Activated T-cell treated with anti-CD3 and anti-CD28 coated beads, Interleukin-2, amount 50 U/mL, for 72 hours (primary cell): Measurements from ENCODE around the gene EDEM1. TPM values are rescaled to one million over a fixed set of nuclear protein-coding genes. Genes with fewer than 3 reads are reported as not detected.
"Not testable (repeated sequence)": the region's sequence is repeated elsewhere in the genome, so short reads cannot be mapped to it uniquely, and the experiment has no call there.

ENCODE experiments used
- ATAC-seq, 2 donors: fragments of 150-1000 bp; cut with Tn5 transposase; replicated peaks in 1 of 2; 2 replicates each; pipeline ENCODE4 v1.10.0; 2021; ENCODE audit warnings: moderate library complexity in 2 of 2, mild to moderate bottlenecking in 1 of 2
- DNase-seq, 2 donors: peaks; one replicate each; pipeline ENCODE4 v3.0.0; 2021 to 2022; ENCODE audit warnings: mixed read lengths in 1 of 2
- H3K27ac Mint-ChIP-seq: one replicate; pipeline ENCODE4 v1.8.0; 2022; ENCODE audit warnings: mild to moderate bottlenecking, moderate library complexity, mixed read lengths
- H3K27me3 Mint-ChIP-seq: one replicate; pipeline ENCODE4 v1.8.0; 2022; ENCODE audit warnings: low read depth, mixed read lengths
- H3K36me3 Mint-ChIP-seq, 2 donors: one replicate each; pipeline ENCODE4 v1.8.0; 2022; ENCODE audit warnings: mixed read lengths in 2 of 2, mild to moderate bottlenecking in 1 of 2; ENCODE audit not compliant: insufficient read depth in 2 of 2
- H3K4me1 Mint-ChIP-seq: one replicate; pipeline ENCODE4 v1.8.0; 2022; ENCODE audit warnings: low read depth, mixed read lengths
- H3K4me3 Mint-ChIP-seq, 2 donors: one replicate each; pipeline ENCODE4 v1.8.0; 2022; ENCODE audit warnings: mild to moderate bottlenecking in 2 of 2, mixed read lengths in 2 of 2, moderate library complexity in 2 of 2
- H3K9me3 Mint-ChIP-seq, 2 donors: one replicate each; pipeline ENCODE4 v1.8.0; 2022; ENCODE audit warnings: mixed read lengths in 2 of 2
- total RNA-seq, 2 donors: library from RNA; stranded (reverse); gene quantifications; one replicate each; pipeline ENCODE4 v1.2.3, GENCODE V29; 2022

Gene EDEM1
- 100 to 1,000 TPM; 225 to 272 TPM for total RNA-seq

DNA sequence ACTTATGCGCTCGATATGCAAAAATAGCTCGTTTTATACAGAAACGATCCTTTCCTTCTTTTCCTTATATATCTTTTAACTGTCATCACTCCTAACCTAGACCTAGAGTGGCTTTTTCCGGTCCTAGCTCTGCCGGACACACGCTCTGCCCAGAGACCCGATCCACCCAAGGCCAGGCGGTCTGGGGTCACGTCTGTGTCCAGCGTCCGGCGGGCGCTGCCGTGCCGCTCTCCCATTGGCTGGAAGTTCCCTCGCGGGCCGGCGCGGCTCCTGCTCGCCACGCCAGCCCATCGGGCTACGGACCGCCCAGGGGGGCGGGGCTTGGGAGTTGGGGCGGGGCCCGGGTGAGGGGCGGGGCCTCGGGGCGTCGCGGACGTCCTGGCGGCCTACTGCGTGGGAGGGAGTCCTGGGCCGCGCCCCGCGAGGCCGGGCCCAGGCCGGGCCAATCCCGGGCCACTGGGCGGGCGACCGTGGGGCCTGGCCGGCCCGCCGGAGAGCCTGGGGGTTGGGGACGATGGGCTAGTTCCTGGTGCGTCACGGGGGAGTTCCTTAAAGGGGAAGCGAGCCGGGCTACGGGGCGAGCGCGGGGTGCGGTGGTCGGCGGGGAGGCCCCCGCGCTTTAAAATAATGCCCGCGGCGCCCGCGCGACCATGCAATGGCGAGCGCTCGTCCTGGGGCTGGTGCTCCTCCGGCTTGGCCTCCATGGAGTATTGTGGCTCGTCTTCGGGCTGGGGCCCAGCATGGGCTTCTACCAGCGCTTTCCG is at the start of gene EDEM1:
EDEM1 (plus strand) TSS at position 552 of the 764 bp plus-strand sequence; CDS start at position 651, 99 bp downstream.
- Mint-ChIP-seq H3K27ac (peak within 1 kb of the TSS; percentile 95), H3K27me3 (no peaks in the 10 kb centered on the region), H3K4me1 (peaks cover 30% of the 10 kb centered on the region), H3K4me3 (peak within 1 kb of the TSS; percentile 97 to 99), H3K9me3 (no peaks in the 10 kb centered on the region), H3K36me3 (peaks cover 17 to 32% of the 10 kb centered on the region in 2 donors)
- ATAC-seq (peak; percentile 87 to 88), DNase-seq (peak; percentile 95 to 99)

DNA sequence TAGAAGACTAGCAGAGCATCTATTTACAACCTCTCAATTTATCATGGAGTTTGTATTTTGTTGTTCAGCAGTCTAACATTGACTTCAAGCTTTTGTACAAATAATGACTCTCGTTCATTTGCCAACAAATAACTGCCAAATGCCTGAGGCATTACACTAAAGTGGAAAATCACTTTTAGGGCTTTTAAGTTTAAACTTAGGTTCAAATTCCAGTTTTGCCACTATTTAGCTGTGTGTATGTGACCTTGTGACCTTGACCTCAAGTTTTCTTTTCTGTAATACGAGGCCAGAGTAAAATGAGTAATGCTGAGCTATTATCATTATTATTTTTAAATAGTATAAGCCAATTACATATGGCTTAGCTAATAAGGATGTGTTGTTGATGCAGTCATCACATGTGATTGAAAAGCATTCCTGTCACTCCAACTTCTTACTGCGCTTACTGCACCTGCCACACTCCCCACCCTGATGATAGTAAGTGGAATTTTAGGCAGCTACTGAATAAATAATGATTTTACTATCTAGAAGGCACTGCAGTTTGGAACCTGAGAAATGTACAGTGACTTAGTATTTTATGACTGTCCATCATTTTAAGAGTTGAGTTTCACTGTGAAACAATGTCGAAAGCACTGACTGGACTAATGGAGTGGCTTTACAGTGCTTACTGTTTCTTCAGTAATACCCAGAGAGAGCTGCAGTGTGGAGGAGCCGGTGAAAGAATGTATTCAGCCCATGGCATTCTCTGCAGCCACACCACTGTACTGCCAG is 49.1 kb upstream of the EDEM1 start:
- Mint-ChIP-seq H3K27me3 (no peaks in the 10 kb centered on the region), H3K4me3 (peak overlapping the region in 1 of 2 donors; percentile 72), H3K9me3 (peaks cover 0 to 2% of the 10 kb centered on the region in 2 donors), H3K36me3 (peaks cover 2 to 12% of the 10 kb centered on the region in 2 donors), H3K4me1 (peaks cover 54% of the 10 kb centered on the region), H3K27ac (peak overlapping the region; percentile 94)
- no peak for ATAC-seq
- no peak for DNase-seq

DNA sequence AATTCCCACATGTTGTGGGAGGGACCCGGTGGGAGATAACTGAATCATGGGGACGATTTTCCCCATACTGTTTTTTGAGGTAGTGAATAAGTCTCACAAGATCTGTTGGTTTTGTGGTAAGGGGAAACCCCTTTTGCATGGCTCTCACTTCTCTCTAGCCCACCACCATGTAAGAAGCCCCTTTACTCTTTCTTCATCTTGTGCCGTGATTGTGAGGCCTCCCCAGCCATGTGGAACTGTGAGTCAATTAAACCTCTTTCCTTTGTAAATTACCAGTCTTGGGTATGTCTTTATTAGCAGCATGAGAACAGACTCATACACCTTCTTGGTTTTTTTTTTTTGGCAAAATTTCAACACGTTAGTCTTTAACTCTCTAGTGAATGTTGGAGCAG is 47.3 kb upstream of the EDEM1 start:
- DNase-seq: no peak
- peaks cover 11 to 22% of the 10 kb centered on the region in 2 donors for H3K36me3 Mint-ChIP-seq
- ATAC-seq: peak in 1 of 2 donors; percentile 44
- H3K27ac Mint-ChIP-seq: peak overlapping the region; percentile 63
- H3K27me3 Mint-ChIP-seq: no peaks in the 10 kb centered on the region
- H3K9me3 Mint-ChIP-seq: peaks cover 0 to 4% of the 10 kb centered on the region in 2 donors
- peak overlapping the region; percentile 9 to 48 for H3K4me3 Mint-ChIP-seq
- H3K4me1 Mint-ChIP-seq: peaks cover 55% of the 10 kb centered on the region

DNA sequence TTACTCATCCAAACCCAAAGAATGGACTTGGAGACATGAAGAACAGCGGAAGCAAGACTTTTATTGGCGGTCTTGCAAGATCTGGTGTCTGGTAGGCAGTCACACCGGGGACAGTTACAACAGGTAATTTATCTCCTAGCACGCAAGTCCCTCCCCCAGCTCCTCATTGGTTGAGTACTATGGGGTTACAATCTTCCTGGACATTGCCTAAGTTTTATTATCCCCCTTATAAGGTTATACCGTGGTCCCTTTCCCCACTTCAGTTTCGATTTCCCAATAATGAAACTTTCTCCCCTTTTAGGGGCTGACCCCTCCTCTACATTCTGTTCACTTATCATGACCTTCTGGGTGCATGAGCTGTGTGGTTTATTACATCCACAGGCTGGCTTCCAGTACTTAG is 46.7 kb upstream of the EDEM1 start:
- Mint-ChIP-seq H3K9me3 (peaks cover 0 to 4% of the 10 kb centered on the region in 2 donors), H3K36me3 (peaks cover 14 to 24% of the 10 kb centered on the region in 2 donors), H3K27ac (no peak overlapping the region), H3K4me3 (no peak overlapping the region), H3K4me1 (peaks cover 55% of the 10 kb centered on the region), H3K27me3 (no peaks in the 10 kb centered on the region)
- DNase-seq (no peak), ATAC-seq (no peak)

DNA sequence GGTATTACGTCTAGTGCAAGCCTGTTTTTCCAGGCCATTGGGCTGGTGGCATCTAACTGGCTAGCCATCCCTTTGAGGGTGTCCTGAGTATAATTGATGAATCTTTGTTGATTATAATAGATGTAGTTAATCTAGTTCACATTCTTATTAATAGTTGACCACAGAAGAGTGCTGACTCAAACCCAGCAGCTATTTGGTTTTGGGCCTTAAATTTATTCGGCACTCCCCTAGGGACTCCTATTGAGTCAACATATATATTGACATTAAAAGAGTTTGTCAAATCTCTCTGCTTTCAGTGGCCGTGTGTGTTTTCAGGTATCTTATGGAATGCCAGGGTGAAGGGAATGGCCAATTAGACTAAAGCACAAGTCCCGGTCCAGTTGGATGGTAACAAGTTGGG is 45.7 kb upstream of the EDEM1 start:
- H3K9me3 Mint-ChIP-seq: peaks cover 0 to 5% of the 10 kb centered on the region in 2 donors
- H3K36me3 Mint-ChIP-seq: peaks cover 22 to 31% of the 10 kb centered on the region in 2 donors
- H3K27me3 Mint-ChIP-seq: no peaks in the 10 kb centered on the region
- H3K4me3 Mint-ChIP-seq: no peak overlapping the region
- ATAC-seq: no peak
- no peak overlapping the region for H3K27ac Mint-ChIP-seq
- DNase-seq: no peak
- H3K4me1 Mint-ChIP-seq: peaks cover 46% of the 10 kb centered on the region

DNA sequence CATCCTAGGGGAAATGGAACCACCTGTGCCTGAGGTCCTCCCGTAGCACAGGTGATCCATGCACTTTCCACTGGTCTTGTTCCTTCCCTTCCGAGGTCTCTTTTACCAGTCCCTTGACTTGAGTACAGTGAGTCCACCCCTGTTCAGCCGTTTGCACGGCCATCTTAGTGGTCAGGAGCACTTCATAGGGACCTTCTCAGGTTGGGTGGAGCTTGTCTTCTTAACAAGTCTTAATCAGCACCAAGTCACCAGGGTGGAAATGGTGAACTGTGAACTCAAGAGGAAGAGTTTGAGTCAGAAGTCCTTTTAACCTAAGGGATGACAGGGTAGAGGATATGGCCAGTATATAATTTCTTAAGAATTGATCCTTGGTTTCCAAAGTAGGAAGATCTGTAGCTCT is 44.0 kb upstream of the EDEM1 start:
- H3K4me1 Mint-ChIP-seq: peaks cover 34% of the 10 kb centered on the region
- no peaks in the 10 kb centered on the region for H3K27me3 Mint-ChIP-seq
- DNase-seq: no peak
- peaks cover 32 to 39% of the 10 kb centered on the region in 2 donors for H3K36me3 Mint-ChIP-seq
- no peak overlapping the region for H3K27ac Mint-ChIP-seq
- peak in 1 of 2 donors; percentile 60 for ATAC-seq
- peaks cover 0 to 9% of the 10 kb centered on the region in 2 donors for H3K9me3 Mint-ChIP-seq
- peak overlapping the region in 1 of 2 donors; percentile 31 for H3K4me3 Mint-ChIP-seq

DNA sequence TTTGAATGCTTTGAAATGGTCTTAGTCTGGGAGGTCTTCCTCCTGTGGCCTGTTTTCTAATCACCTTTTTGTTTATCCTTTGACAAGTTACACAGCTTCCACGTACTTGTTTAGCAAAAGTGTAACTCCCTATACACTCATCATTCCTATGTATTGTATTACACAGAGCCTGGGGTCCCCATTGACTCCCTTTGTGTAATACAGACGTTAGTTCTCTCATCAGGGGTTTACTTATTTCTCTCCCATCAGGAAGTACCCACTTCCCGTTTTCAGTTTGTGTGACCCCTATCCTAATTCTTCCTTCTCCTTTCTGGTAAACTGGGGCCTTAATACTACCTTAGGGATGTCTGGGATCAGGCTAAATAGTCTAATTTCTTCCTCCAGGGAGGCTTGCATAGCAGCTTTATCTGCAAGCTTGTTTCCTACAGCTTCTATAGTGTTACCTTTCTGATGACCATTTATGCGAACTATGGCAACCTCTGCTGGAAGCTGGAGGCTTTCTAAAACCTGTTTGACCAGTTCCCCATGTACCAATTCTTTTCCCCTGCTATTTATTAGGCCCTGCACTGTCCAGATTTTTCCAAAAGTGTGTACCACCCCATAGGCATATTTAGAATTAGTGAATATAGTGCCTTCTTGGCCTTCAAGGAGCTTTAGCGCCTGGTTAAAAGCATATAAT is 43.1 kb upstream of the EDEM1 start:
- Mint-ChIP-seq H3K27ac (no peak overlapping the region), H3K4me1 (peaks cover 41% of the 10 kb centered on the region), H3K4me3 (no peak overlapping the region), H3K27me3 (no peaks in the 10 kb centered on the region), H3K36me3 (peaks cover 32 to 39% of the 10 kb centered on the region in 2 donors), H3K9me3 (peaks cover 0 to 9% of the 10 kb centered on the region in 2 donors)
- ATAC-seq: no peak
- no peak for DNase-seq

DNA sequence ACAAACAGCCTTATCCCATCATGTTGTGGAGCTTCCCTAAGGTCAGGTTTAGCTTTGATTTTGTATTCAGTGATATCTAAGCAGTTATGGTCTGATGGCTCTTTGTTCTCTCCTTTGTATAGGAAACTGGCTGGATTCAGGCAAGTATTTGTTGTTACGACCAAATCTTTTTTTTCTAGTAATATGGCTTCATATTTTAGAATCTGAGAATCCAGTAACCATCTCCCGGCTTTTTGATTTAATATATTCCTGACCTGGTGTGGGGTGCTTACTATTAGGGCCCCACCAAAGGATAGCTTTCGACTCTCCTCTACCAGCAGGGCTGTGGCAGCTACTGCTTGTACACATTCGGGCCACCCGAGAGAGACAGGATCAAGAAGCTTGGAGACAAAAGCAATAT is 42.4 kb upstream of the EDEM1 start:
- Mint-ChIP-seq H3K36me3 (peaks cover 32 to 39% of the 10 kb centered on the region in 2 donors), H3K9me3 (peaks cover 0 to 9% of the 10 kb centered on the region in 2 donors), H3K4me1 (peaks cover 41% of the 10 kb centered on the region), H3K4me3 (no peak overlapping the region), H3K27ac (no peak overlapping the region), H3K27me3 (no peaks in the 10 kb centered on the region)
- no peak for ATAC-seq
- no peak for DNase-seq

DNA sequence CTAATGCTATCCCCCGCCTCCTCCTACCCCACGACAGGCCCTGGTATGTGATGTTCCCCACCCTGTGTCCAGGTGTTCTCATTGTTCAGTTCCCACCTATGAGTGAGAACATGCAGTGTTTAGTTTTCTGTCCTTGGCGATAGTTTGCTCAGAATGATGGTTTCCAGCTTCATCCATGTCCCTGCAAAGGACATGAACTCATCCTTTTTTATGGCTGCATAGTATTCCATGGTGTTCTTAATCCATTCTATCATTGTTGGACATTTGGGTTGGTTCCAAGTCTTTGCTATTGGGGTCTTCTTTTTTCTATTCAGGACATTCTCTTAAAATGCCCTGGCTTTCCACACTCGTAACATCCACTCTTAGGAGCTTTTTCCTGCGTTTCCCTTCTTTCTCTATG is 40.4 kb upstream of the EDEM1 start:
- not testable (repeated sequence) for H3K4me3 Mint-ChIP-seq, DNase-seq, H3K9me3 Mint-ChIP-seq, H3K27ac Mint-ChIP-seq, H3K27me3 Mint-ChIP-seq, ATAC-seq
- Mint-ChIP-seq H3K4me1 (peaks cover 29% of the 10 kb centered on the region), H3K36me3 (peaks cover 30 to 36% of the 10 kb centered on the region in 2 donors)

DNA sequence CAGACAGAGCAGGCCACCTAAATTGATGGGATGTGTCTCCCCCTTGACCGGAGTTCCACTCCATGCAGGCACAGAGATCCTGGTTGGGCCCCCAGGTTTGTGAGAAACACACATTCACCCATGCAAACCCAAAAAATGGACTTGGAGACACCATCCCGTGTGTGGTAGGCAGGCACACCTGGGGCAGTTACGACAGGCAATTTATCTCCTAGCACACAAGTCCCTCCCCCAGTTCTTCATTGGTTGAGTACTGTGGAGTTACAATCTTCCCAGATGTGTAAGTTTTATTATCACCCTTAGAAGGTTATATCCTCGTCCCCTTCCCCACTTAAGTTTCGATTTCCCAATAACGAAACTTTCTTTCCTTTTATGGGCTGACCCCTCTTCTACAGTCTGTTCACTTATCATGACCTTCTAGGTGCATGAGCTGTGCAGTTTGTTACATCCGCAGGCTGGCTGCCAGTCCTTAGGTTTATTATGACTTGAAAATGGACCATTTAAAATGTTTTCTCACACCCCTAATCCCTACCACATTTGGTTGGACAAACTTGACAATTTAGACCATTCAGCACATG is 38.1 kb upstream of the EDEM1 start:
- no peak overlapping the region for H3K27ac Mint-ChIP-seq
- ATAC-seq (no peak), DNase-seq (no peak)
- peaks cover 29 to 42% of the 10 kb centered on the region in 2 donors for H3K36me3 Mint-ChIP-seq
- H3K27me3 Mint-ChIP-seq: no peaks in the 10 kb centered on the region
- no peak overlapping the region for H3K4me3 Mint-ChIP-seq
- peaks cover 0 to 6% of the 10 kb centered on the region in 2 donors for H3K9me3 Mint-ChIP-seq
- H3K4me1 Mint-ChIP-seq: peaks cover 32% of the 10 kb centered on the region

DNA sequence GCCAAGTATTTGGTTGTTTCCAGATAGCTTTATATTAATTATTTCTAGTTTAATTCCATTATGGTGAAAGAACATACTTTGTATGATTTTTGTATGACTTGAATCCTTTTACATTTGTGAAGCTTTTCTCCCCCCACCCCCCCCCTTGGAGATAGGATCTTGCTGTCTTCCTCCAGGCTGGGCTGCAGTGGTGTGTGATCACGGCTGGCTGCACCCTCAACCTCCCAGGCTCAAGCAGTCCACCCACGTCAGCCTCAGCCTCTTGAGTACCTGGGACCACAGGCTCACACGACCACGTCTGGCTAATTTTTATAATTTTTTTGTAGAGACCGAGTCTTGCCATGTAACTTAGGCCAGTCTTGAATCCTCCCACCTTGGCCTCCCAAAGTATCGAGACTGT is 35.9 kb upstream of the EDEM1 start:
- Mint-ChIP-seq H3K4me3 (no peak overlapping the region), H3K9me3 (peaks cover 0 to 6% of the 10 kb centered on the region in 2 donors), H3K27me3 (no peaks in the 10 kb centered on the region), H3K27ac (no peak overlapping the region), H3K36me3 (peaks cover 13 to 27% of the 10 kb centered on the region in 2 donors), H3K4me1 (peaks cover 43% of the 10 kb centered on the region)
- DNase-seq: no peak
- ATAC-seq: no peak

DNA sequence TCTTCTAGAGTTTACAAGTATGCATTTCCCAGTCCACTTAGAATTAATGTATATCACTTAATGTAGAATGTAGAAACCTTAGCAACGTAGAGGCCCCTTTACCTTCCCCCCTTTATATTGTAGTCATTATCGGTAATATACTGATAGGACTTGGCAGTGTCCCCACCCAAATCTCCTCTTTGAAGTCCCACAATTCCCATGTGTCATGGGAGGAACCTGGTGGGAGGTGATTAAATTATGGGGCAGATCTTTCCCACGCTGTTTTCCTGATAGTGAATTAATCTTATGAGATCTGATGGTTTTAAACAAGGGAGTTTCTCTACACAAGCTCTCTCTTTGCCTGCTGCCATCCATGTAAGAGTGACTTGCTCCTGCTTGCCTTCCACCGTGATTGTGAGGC is 34.4 kb upstream of the EDEM1 start:
- no peak overlapping the region for H3K27ac Mint-ChIP-seq
- no peaks in the 10 kb centered on the region for H3K27me3 Mint-ChIP-seq
- DNase-seq: no peak
- H3K36me3 Mint-ChIP-seq: peaks cover 2 to 15% of the 10 kb centered on the region in 2 donors
- no peak overlapping the region for H3K4me3 Mint-ChIP-seq
- H3K4me1 Mint-ChIP-seq: peaks cover 50% of the 10 kb centered on the region
- H3K9me3 Mint-ChIP-seq: no peaks in the 10 kb centered on the region
- ATAC-seq: no peak
